Small intestine (tissue), 7 donors: Measurements from ENCODE around the gene PEX10. TPM values are rescaled to one million over a fixed set of nuclear protein-coding genes. Genes with fewer than 3 reads are reported as not detected.

ENCODE experiments used
- DNase-seq, 2 donors: peaks; one replicate each; pipeline versions ENCODE4 v3.0.0 to v3.0.0-alpha.2; 2013
- FAIRE-seq: peaks from 2 replicates; lab custom pipeline; 2012; peaks lifted over from hg19 to GRCh38; lab: Jason Lieb, UNC
- H3K27ac ChIP-seq, 3 donors: one replicate each; pipeline ENCODE4 v1.5.1; 2013; ENCODE audit warnings: low read length in 2 of 3, mild to moderate bottlenecking in 2 of 3, control low read depth in 1 of 3, inconsistent platforms in 1 of 3, low read depth in 1 of 3, moderate library complexity in 1 of 3
- H3K27me3 ChIP-seq, 3 donors: one replicate each; pipeline ENCODE4 v1.6.1; 2013; ENCODE audit warnings: low read length in 3 of 3, inconsistent platforms in 1 of 3; ENCODE audit not compliant: control insufficient read depth in 3 of 3, insufficient read depth in 3 of 3
- H3K36me3 ChIP-seq, 3 donors: one replicate each; pipeline ENCODE4 v1.6.1; 2013; ENCODE audit warnings: low read length in 3 of 3, inconsistent platforms in 1 of 3, low read depth in 1 of 3, mild to moderate bottlenecking in 1 of 3, moderate library complexity in 1 of 3; ENCODE audit not compliant: control insufficient read depth in 3 of 3, insufficient read depth in 2 of 3
- H3K4me1 ChIP-seq, 3 donors: one replicate each; pipeline ENCODE4 v1.6.1; 2013; ENCODE audit warnings: low read length in 2 of 3, inconsistent platforms in 1 of 3, low read depth in 1 of 3, mild to moderate bottlenecking in 1 of 3, moderate library complexity in 1 of 3; ENCODE audit not compliant: control insufficient read depth in 3 of 3, insufficient read depth in 2 of 3
- H3K4me3 ChIP-seq, 3 donors: one replicate each; pipeline ENCODE4 v1.5.1; 2013; ENCODE audit warnings: low read length in 3 of 3, control low read depth in 1 of 3, inconsistent platforms in 1 of 3, low read depth in 1 of 3, mild to moderate bottlenecking in 1 of 3, moderate library complexity in 1 of 3
- H3K9me3 ChIP-seq, 2 donors: one replicate each; pipeline ENCODE4 v1.6.1; 2013; ENCODE audit warnings: low read depth in 1 of 2, low read length in 1 of 2; ENCODE audit not compliant: control insufficient read depth in 2 of 2, insufficient read depth in 1 of 2
- WGBS, 3 donors: extraction: QIAGEN DNeasy Blood & Tissue Kit; methylation state at CpG; one replicate each; pipeline ENCODE4 v1.1.7; 2013; 5-methylcytosine and 5-hydroxymethylcytosine counted together
- polyA plus RNA-seq, 4 donors: library from polyadenylated mRNA; stranded (reverse) in 3 of 4; unstranded in 1 of 4; fragments of 200-250 nt in 3 of 4; fragments of 120-200 nt in 1 of 4; gene quantifications; one replicate each; pipeline versions ENCODE4 v1.2.1 to v1.2.3, GENCODE V29; 2013
- donor health status: healthy with polysubstance abuse.
- donor health status: control.
- donor health status: control.
- donor health status: Bipolar disorder and iron deficiency.
- donor health status: healthy.

PEX10 gene
- polyA plus RNA-seq, 4 donors, result 11.9 to 22.4 (median 16.9) TPM

DNA sequence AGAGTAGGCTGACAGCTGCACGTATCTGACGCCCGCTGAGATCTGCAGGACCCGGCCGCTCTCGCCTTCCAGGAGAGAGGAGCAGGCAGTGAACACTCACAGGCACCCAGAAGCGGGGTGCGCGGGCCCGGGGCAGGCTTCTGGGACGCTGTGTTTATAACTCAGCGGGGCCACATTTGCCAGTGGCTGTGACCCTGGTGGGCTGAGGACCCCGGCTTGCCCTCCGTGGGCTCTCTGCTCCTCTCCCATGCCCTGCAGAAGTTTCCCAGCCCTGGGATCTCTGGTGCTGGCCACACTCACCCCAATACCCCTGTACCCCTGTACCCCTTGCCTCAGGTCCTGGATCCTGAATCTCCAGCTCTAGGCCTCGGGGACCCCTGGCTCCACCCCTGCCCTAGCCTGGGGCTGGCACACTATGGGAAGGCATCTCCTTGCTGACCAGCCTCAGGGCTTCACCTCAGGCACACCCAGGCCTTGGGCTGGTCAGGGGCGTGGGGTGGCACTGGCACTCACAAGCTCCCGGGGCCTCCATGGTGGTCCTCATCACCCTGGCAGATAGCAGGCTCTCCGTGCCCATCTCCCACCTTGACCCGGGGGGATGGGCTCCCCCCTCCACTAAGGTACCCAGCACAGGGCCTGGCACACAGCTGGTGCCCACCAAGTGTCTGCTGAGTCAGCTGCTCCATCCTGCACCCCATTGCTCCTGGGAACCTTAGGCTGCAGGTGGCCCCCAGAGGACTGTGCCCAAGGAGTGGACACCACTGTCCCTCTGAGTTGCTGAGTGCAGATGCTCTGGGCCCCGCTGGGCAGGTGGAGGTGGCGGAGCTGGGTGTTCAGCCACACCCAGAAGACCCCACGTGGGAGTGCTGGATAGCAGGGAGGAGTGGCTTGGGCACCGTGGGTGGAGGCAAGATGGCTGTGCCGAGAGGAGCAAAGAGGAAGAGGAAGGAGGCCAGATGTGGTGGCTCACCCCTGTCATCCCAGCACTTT lies 53.4 kb downstream of the PEX10 start:
- DNase-seq (no peak), FAIRE-seq (no peak)
- Histone ChIP-seq H3K4me1 (no peaks in the 10 kb centered on the region), H3K27me3 (no peaks in the 10 kb centered on the region), H3K36me3 (peaks cover 0 to 14% (median 0%) of the 10 kb centered on the region in 3 donors), H3K27ac (no peak overlapping the region), H3K9me3 (peaks cover 0 to 2% of the 10 kb centered on the region in 2 donors), H3K4me3 (no peak overlapping the region)
- WGBS, 3 donors, result 84 to 90% (median 88%) methylated on average over 23 to 24 of the region's 24 CpGs

DNA sequence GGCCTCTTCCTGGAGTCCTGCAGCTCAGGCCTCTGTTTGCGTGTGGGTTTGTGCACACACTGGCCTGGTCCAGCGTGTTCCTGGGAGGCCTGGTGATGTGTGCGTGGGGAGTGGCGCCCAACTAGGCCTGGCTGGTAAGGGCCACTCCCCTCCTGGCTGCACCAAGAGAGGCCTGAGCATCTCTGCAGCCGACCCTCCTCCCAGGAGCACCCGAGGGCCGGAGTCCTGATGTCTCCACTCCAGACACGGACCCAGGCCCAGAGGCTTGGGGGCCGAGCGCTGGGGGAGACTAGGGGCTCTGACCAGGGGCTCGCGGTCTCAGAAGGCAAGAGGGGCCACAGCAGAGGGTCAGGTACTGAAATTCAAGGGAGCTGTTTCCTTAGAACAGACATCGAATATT lies 54.3 kb downstream of the PEX10 start:
- DNase-seq, result no peak
- Histone ChIP-seq H3K9me3 (no peaks in the 10 kb centered on the region), H3K4me1 (no peaks in the 10 kb centered on the region), H3K27me3 (no peaks in the 10 kb centered on the region), H3K27ac (no peak overlapping the region), H3K36me3 (peaks cover 0 to 14% (median 0%) of the 10 kb centered on the region in 3 donors), H3K4me3 (no peak overlapping the region)
- 88 to 93% (median 89%) methylated on average over 13 of the region's 13 CpGs for WGBS, 3 donors
- FAIRE-seq, result no peak

DNA sequence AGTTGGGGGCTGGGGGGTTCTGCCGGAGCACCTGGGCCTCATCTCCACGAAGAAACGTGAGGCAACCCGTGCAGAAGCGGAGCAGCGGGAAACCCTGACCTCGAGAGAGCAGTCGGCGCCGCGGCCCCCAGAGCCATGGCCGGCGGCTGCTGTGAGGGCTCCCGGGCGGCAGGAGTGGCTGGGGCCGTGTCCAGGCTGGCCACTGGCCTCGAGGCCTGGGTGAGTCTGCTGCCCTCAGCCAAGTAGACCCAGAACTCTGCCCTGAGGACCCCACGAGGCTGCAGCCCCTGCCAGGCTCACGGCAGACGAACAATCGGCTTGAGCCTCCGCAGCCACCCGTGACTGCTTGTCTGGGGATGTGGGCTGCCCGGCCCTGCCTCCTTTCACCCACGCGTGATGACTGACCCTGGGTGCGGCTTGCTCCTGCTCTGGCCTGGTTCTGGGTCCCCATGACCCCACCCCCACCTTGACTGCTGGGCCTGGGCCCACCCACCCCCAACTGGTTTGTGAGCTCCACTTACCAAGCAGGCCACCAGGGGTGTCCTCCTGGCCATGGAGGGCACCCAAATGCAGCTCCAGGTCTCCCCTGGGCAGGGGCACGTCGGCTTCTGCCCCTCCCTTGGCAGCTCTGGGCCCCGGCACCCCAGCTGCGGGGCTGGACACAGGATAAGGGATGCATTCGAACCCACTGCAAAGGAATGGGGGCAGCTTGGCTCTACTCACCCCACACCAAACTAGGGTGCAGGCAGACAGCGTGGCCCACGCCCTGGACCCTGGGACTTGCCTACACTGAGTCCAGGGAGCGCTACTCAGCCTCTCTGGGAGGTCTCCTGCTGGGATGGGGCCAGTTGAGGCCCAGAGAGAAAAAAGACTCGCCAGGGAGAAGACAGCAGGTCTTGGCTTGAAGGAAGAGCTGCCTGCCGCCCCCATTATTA lies 55.2 kb downstream of the PEX10 start:
- Histone ChIP-seq H3K4me1 (no peaks in the 10 kb centered on the region), H3K27me3 (no peaks in the 10 kb centered on the region), H3K4me3 (no peak overlapping the region), H3K36me3 (peaks cover 0 to 14% (median 0%) of the 10 kb centered on the region in 3 donors), H3K9me3 (no peaks in the 10 kb centered on the region), H3K27ac (no peak overlapping the region)
- no peak for FAIRE-seq
- 88 to 90% (median 89%) methylated on average over 32 to 37 of the region's 37 CpGs for WGBS, 3 donors
- no peak for DNase-seq

DNA sequence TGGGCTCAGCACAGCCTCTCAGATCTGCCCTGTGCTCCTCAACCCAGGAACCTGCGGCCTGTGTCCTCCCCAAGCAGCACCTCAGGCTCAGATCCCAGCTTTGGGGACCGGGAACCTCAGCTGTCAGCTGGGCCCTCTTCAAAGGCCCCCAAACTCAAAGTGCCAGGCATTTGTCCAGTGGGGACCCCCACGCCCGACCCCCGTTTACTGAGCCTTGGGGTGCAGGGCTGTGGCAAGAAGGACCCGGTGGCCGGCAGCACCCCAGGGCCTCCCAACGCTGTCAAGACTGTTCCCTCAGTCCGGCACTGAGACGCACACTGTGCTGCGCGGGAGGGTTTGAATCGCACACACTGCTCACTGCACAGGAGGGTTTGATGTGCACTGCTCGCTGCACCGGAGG lies 56.0 kb downstream of the PEX10 start:
- no peak overlapping the region for H3K27ac ChIP-seq
- no peaks in the 10 kb centered on the region for H3K4me1 ChIP-seq
- H3K36me3 ChIP-seq, result peaks cover 0 to 14% (median 0%) of the 10 kb centered on the region in 3 donors
- H3K27me3 ChIP-seq, result no peaks in the 10 kb centered on the region
- WGBS, 3 donors, result 90 to 94% (median 91%) methylated on average over 15 of the region's 15 CpGs
- DNase-seq (no peak), FAIRE-seq (no peak)
- no peaks in the 10 kb centered on the region for H3K9me3 ChIP-seq
- no peak overlapping the region for H3K4me3 ChIP-seq

DNA sequence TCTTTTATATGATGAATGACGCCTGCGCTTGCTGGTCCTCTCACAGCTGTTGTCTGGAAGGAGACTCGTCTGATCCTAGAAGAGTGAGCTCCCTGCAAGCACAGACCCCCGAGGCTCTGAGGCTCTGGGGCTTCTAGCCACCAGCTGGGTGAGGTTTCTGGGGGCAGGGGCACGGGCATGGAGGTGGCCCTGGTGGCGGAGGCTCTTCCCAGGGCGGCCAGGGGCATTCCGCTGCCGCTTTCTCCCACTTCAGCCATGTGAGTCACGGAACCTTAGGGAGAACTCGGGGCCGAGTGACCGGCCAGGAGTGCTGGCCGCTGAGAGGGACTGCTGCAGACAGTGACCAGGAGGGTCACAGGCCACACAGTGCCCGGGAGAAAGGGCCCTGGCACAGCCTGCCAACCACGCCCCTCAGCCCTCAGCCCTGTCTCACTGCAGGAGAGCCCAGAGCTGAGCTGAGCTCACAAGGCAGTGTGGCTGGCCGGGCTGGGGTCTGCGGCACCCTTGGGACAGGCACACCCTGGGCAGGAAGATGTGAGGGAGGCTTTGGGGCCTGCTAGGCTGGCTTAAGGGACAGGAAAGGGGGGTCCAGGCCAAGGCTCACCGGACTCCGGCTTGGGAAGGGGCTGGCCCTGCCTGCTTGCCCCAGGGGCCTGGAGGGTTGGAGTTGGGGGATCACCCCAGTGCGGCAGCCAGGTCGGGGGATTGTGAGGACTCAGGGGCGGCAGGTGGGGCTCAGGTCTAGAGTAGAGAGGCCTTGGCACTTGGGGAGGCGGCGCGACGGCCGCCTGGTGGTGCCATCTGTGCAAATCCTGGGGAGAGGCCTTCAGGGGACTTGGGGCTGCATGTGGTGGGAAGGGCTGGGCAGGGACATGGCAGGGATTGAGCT lies 56.7 kb downstream of the PEX10 start:
- peaks cover 0 to 14% (median 0%) of the 10 kb centered on the region in 3 donors for H3K36me3 ChIP-seq
- H3K4me1 ChIP-seq, result no peaks in the 10 kb centered on the region
- WGBS, 3 donors, result 84 to 92% (median 89%) methylated on average over 27 to 28 of the region's 28 CpGs
- no peak overlapping the region for H3K4me3 ChIP-seq
- FAIRE-seq (no peak), DNase-seq (no peak)
- no peaks in the 10 kb centered on the region for H3K27me3 ChIP-seq
- no peak overlapping the region for H3K27ac ChIP-seq
- H3K9me3 ChIP-seq, result no peaks in the 10 kb centered on the region

DNA sequence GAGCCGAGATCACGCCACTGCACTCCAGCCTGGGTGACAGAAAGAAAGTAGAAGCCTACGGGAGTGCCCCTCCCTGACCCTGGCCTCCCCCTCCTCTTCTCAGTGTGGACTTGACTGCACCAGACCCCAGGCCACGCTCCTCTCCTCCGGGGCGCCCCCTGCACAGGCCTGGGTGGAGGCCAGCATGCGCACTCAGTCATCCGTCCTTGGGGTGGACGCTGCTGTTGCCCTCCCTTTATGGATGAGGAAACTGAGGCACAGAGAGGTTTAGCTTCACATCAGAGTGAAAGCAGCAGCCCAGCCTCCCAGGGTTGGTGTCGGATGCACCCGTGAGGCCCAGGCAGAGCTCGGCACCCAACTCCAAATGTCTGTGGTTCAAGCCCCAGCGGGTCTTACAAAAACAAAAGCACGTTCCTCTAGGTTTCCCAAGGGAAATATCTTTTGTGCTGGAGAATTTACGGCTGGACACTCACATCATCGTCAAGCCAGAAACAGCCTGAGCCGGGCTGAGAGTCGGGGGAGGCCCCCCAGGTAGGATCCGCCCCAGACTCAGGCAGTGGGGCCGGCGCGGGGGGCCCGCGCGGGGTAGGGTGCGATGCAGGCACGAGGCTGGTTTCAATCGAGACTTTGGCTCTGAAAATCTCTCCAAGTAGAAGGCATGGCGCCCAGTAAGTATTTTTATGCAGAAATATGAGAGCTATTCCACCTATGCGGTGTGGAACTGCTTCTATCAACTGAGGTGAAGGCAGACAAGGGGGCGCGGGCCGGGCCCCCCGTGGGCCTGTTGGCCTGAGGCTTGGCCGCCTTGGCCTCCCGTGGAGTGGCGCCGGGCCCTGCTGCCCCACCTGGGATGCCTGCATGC lies 57.6 kb downstream of the PEX10 start:
- Histone ChIP-seq H3K9me3 (no peaks in the 10 kb centered on the region), H3K27me3 (no peaks in the 10 kb centered on the region), H3K27ac (no peak overlapping the region), H3K4me1 (no peaks in the 10 kb centered on the region), H3K36me3 (peaks cover 0 to 14% (median 0%) of the 10 kb centered on the region in 3 donors), H3K4me3 (no peak overlapping the region)
- FAIRE-seq (no peak), DNase-seq (no peak)
- 86 to 92% (median 89%) methylated on average over 38 of the region's 38 CpGs for WGBS, 3 donors
